Left ventricle myocardium inferior (tissue), 1 donor: ENCODE data around the gene PROB1. TPM values are rescaled to one million over a fixed set of nuclear protein-coding genes. Genes with fewer than 3 reads are reported as not detected.

Experiments used
- DNase-seq: peaks from one replicate; pipeline ENCODE4 v3.0.0-alpha.2; 2020
- H3K27ac ChIP-seq: fragments of 200-600 bp; replicated peaks from 2 replicates; pipeline ENCODE4 v1.8.0; 2021
- H3K27me3 ChIP-seq: fragments of 200-600 bp; 2 replicates; pipeline ENCODE4 v1.8.0; 2021; ENCODE audit warnings: low read depth
- H3K36me3 ChIP-seq: fragments of 200-600 bp; 2 replicates; pipeline ENCODE4 v1.8.0; 2021
- H3K4me1 ChIP-seq: fragments of 200-600 bp; 2 replicates; pipeline ENCODE4 v1.8.0; 2021
- H3K4me3 ChIP-seq: fragments of 200-600 bp; 2 replicates; pipeline ENCODE4 v1.8.0; 2021; ENCODE audit warnings: mild to moderate bottlenecking, moderate library complexity
- H3K9me3 ChIP-seq: fragments of 200-600 bp; replicated peaks from 2 replicates; pipeline ENCODE4 v1.8.0; 2021
- intact Hi-C: fragments of 100-400 bp; cut with micrococcal nuclease; formaldehyde crosslinking; loops from one replicate; pipeline ENCODE4 v1.11.0; 2022
- total RNA-seq: library from RNA; stranded (reverse); fragmentation: NEBNext Ultra II Directional; extraction: Animal tissue kit (Norgen Biotek cat#: 25700); gene quantifications from one replicate; pipeline ENCODE4 v1.2.1, GENCODE V29; 2021
- TF ChIP-seq, protein P1 (sequence below): fragments of 200-600 bp; IDR thresholded peaks from 2 replicates; pipeline ENCODE4 v1.8.0; 2021; ENCODE audit warnings: antibody characterized with exemption, mild to moderate bottlenecking, borderline replicate concordance
- donor health status: DM: no; HTN: yes; CAD: no; lungs with severe emphysema.

The PROB1 gene
- total RNA-seq, 1 donor from 2014 or later, result 46.3 TPM

DNA sequence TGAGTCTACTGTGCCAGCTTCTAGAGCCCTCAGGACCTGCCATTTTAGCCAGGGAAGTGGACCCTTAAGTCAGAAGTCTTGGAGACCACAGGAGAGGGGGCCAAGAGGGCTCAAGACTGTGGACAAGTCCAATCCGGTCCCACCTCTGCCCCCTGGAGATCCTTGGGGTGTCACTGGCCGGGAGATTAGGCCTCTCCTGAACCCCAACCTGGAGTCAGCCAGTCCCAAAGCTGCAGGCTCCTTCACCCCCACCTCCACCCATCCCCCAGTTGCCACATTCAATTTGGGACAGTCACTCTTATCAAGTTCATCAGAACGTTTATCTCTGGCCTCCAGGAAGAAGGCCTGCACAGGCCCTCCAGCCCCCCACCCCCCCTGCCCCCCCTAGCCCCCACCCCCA, 12.1 kb downstream of the PROB1 start:
- intact Hi-C loops, result no loop called here
- H3K36me3 ChIP-seq, result no peaks in the 10 kb centered on the region
- no peaks in the 10 kb centered on the region for H3K9me3 ChIP-seq
- H3K27ac ChIP-seq, result no peak overlapping the region
- no peak for DNase-seq
- TF ChIP-seq, protein P1, sequence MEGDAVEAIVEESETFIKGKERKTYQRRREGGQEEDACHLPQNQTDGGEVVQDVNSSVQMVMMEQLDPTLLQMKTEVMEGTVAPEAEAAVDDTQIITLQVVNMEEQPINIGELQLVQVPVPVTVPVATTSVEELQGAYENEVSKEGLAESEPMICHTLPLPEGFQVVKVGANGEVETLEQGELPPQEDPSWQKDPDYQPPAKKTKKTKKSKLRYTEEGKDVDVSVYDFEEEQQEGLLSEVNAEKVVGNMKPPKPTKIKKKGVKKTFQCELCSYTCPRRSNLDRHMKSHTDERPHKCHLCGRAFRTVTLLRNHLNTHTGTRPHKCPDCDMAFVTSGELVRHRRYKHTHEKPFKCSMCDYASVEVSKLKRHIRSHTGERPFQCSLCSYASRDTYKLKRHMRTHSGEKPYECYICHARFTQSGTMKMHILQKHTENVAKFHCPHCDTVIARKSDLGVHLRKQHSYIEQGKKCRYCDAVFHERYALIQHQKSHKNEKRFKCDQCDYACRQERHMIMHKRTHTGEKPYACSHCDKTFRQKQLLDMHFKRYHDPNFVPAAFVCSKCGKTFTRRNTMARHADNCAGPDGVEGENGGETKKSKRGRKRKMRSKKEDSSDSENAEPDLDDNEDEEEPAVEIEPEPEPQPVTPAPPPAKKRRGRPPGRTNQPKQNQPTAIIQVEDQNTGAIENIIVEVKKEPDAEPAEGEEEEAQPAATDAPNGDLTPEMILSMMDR, result no peak
- H3K4me1 ChIP-seq, result peaks cover 24% of the 10 kb centered on the region
- H3K4me3 ChIP-seq, result no peak overlapping the region
- H3K27me3 ChIP-seq, result no peaks in the 10 kb centered on the region

DNA sequence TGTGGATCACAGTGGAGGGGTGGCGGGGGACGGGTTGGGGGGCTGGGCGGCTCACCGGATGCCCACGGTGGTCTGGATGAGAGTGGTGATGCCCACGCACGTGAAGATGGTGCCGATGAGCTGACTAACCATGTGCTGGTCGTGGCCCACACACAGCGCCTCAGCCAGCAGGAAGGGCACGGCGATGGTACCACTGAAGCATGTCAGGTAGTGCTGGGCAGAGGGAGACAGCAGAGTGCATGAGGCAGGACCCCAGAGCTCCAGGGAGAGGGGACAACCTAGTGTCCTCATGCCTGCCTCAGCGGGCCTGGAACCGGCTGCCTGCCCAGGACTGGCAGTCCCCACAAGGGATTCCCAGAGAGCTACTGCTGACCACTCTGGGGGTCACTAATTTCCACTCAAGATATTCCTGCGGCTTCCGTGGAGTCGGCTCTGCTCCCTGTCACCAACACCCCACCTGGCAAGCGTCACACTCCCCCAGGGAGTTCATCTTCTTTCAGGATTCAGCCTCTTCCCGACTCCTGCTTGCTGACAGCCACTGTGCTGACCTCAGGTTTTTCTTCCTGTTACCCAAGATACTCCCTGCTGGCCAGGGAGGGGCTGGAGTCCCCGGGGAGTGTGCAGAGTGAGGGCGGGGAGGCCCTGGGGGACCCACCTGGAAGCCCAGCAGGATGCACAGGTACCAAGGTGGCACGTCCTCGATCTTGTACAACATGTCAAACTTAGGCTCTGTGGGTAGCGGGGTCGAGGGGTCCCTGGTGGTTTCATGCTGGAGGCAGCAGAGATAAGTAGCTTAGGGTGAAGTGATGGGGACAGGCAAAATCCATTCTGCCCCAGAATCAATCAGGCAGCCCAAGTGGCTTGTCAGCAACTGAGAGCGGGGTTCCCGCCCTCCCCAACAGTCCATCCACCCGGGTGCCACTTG, 12.8 kb downstream of the PROB1 start:
- Histone ChIP-seq H3K27ac (no peak overlapping the region), H3K9me3 (no peaks in the 10 kb centered on the region), H3K4me1 (peaks cover 20% of the 10 kb centered on the region), H3K4me3 (no peak overlapping the region), H3K27me3 (no peaks in the 10 kb centered on the region), H3K36me3 (no peaks in the 10 kb centered on the region)
- intact Hi-C loops, result no loop called here
- DNase-seq, result no peak
- TF ChIP-seq, protein P1, result no peak

DNA sequence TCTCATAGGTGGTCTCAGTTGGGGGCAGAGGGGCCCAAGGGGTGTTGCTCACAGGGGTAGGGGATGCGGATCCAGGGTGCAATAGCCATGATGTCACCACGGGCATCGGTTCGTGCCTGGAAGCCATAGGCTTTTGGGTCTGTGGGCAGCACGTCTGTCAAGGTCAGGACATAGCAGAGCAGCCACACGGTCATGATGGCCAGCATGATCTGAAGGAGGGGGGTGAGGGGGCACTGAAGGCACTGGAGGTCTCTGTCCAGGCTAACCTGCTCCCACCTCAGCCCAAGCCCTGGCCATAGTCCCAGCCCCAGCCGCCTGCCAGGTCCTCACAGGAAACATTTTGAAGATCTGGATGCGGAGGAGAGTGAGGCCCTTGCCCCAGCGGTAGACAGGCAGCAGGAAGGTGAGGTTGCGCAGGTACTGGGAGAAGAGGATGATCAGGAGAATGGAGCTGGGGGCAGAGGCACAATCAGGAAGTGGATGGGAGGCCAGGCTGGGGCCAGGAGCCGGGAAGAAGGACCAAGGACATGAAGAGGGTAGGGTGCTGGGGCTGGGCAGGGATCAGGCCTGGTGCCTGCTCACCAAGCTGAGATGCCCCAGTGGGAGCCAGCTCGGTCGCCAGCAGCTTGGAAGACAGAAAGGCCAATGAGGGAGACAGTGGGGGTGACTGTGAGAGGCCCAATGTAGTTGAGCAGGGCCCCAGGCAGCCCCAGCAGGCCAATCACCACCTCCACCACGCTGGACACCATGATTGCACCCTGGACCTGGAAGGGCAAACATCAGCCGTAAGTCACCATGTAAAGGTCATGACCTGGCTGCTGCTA, 15.1 kb downstream of the PROB1 start:
- Histone ChIP-seq H3K4me3 (no peak overlapping the region), H3K36me3 (no peaks in the 10 kb centered on the region), H3K27me3 (no peaks in the 10 kb centered on the region), H3K27ac (no peak overlapping the region), H3K9me3 (no peaks in the 10 kb centered on the region), H3K4me1 (peaks cover 10% of the 10 kb centered on the region)
- DNase-seq, result no peak
- intact Hi-C loops, result no loop called here
- TF ChIP-seq, protein P1, result no peak

DNA sequence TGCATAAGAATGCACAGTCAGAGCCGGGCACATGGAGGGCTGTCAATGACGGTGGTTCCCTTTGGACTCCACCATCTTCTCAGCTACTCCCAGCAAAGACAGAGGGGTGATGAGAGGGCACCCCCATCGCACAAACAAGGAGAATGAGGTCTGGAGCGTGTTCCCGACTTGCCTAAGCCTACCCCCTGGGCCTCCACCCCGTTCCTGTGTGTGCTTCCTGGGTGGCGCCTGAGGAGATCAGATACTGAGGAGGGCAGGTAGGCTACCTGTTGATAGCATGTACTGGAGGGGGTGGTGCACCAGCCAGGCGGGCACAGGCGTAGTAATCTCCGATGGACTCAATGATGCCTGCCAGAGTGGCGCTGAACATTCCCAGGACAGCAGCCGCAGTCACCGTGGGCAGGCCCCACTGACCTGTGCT, 16.0 kb downstream of the PROB1 start:
- no peak overlapping the region for H3K27ac ChIP-seq
- H3K27me3 ChIP-seq, result no peaks in the 10 kb centered on the region
- H3K4me1 ChIP-seq, result peaks cover 12% of the 10 kb centered on the region
- no peaks in the 10 kb centered on the region for H3K9me3 ChIP-seq
- H3K4me3 ChIP-seq, result no peak overlapping the region
- H3K36me3 ChIP-seq, result no peaks in the 10 kb centered on the region
- no peak for DNase-seq
- intact Hi-C loops, result no loop called here
- TF ChIP-seq, protein P1, result no peak

DNA sequence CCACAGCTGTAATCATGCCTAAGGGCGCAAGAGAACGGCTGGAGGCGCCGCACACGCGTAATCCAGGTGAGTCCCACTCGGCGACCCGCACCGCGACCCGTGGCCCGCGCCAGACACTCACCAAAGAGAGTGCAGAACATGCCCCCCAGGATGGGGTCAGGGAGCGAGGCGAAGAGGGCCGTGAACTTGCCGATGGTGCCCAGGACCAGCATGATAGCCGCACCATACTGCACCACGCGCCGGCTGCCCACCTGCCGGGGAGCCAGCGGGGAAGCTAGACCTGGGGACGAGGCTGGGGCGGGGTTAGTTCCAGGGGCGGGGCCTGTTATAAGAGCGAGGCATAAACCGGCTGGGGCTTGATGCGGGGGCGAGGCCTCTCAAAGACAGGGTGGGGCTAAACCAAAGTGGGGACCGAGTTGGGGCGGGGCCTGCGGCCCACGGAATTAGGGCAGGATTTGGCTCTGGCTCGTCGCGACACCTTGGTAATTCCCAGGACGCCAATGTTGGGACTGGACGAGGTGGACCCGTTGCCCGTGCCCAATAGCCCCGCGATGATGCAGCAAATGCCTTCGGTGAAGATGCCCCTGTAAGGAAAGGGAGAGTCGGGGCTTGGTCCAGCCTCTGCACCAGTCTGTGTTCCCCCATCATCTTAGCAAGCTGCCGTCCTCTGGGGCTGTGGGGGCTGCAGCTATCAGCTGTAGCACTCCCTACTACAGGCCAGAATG, 16.6 kb downstream of the PROB1 start:
- no peak overlapping the region for H3K4me3 ChIP-seq
- DNase-seq, result no peak
- no peaks in the 10 kb centered on the region for H3K27me3 ChIP-seq

More for the DNA sequence above, 16.6 kb downstream of the PROB1 start:
- no peak overlapping the region for H3K27ac ChIP-seq
- intact Hi-C loops, result no loop called here
- H3K36me3 ChIP-seq, result peaks cover 3% of the 10 kb centered on the region
- H3K9me3 ChIP-seq, result no peaks in the 10 kb centered on the region
- H3K4me1 ChIP-seq, result peaks cover 15% of the 10 kb centered on the region
- TF ChIP-seq, protein P1, result no peak
